HG03521 (cell line): ENCODE measurements around the gene LCE1D.

Source experiments
- ATAC-seq: cut with Tn5 transposase; IDR thresholded peaks from one replicate; pipeline ENCODE4 v1.9.1; 2021; ENCODE audit warnings: mild to moderate bottlenecking, moderate library complexity; ENCODE audit not compliant: unreplicated experiment

LCE1D gene, protein sequence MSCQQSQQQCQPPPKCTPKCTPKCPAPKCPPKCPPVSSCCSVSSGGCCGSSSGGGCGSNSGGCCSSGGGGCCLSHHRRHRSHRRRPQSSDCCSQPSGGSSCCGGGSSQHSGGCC

DNA sequence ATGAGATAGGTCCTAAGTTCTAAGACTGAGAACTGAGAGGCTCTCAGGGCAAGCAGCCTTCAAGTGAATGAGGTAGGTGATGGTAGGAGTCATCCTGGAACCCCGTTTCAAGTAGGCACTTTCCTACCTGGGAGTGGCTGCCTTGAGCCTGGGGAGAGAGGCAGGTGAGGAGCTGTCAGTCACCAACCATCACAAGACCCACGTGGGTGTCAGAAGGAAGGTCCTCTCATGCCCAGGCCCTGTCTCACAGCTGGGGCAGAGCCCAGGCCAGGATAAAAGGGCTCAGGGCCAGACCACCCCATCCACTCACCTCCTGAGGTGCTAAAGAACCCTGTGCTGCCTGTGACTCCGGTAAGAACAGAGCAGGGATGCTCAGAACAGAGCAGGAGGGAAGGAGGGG, at the start of gene LCE1D:
TSS of gene LCE1D (plus strand) at position 301 of the 400 bp plus-strand sequence. CDS start 1,074 bp downstream, outside the sequence.
- ATAC-seq: no peak

DNA sequence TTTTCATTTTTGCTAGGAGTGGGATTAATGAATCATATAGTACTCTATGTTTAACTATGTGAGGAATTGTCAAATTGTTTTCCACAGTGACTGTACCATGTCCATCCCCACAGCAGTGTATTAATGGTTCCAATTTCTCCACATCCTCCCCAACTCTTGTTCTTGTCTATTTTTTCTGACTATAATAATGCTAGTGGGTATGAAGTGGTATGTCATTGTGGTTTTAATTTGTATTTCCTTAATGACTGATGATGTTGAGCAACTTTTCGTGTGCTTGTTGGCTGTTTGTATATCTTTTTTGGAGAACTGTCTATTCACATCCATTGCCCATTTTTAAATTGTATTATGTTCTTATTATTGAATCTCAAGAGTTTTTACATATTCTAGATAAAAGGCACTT, 48.7 kb upstream of the LCE1D start:
- no peak for ATAC-seq

DNA sequence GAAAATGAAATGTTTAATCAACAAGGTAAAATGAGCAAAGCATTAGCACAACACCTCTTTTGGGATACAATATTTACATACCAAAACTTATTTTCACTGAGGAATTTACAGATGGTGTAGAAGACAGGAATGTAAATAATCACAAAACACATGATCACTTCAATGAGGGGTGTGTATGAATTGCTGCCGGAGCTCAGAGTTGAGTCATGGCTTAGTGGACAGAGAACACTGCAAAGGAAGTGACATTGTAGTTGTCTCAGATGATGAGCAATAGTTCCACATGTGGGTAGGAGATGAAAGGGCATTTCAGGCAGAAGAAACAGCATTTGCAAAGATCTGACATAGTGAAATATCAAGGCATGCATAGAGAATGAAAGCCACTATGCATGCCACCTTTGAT, 44.3 kb upstream of the LCE1D start:
- no peak for ATAC-seq

DNA sequence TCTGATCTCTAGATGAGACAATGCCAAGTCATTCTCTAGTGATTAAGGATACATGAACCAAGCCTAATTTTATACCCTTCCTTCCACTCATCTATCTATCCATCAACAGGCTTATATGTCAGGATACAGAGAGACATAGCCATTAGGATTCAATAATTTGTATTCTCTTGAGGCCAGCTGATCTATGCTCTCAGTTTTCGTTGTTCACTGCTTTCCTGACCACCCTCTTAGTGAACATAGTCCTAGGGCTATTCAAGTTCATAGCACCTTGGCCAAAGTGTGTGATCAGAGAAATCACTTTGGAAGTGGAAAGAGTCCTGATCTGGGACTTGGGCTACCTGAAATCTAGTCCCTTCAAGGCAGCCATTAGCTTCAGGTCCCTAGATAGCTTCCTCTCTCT, 42.9 kb upstream of the LCE1D start:
- ATAC-seq: no peak

DNA sequence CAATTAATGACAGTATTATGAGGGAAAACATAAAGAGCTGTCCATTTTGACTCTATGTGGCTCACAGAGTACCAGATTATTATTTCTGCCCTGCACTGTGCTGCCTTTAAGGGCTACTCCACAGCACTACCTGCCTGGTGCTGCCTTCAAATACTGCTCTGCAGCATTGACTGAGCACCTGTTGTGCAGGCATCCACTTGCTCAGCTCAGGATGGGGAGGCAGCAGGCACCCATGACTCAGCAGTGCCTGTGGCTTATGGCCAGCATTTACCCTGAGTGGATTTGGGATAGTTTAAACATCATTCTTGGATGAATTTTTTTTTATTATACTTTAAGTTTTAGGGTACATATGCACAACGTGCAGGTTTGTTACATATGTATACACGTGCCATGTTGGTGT, 39.6 kb upstream of the LCE1D start:
- no peak for ATAC-seq

DNA sequence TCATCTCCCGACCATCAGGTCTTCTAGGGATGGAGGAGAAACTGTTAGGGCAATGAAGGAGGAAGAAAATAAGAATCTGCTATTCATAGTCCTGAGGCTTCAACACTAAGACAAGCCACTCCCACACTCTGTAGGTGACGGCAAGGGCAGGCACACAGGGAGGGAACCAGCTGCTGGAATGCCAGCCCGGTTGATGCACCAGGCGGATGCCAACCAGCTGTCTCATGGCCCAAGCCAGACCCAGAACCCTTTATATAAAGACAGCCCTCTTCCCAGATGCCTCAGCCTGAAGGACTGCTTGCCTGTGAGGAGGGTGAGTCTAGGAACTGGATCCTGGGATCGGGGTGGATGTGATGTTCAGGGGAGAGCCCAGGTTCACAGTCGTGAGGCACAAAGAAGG, 38.8 kb upstream of the LCE1D start, which contains the start of gene KPRP:
TSS of gene KPRP (plus strand) at position 279 of the 400 bp plus-strand sequence. CDS start 1,564 bp downstream, outside the sequence.
- ATAC-seq: no peak

DNA sequence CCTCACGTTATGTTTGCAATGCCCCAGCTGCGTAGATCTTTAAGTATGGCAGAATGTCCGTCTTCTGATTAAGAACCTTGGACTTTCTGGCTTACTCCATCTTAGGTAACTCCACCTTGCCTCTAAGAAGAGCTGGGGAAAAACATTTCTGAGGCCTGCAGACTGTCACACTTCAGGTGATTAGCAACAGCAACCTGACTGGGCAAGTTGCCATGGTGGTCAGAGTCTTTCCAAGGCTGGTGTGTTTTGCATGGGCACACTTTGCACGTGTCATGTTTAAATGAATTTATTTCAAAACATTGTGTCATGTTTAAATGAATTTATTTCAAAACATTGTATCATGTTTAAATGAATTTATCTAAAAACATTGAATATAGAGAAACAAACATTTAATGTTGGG, 37.9 kb upstream of the LCE1D start:
- no peak for ATAC-seq

DNA sequence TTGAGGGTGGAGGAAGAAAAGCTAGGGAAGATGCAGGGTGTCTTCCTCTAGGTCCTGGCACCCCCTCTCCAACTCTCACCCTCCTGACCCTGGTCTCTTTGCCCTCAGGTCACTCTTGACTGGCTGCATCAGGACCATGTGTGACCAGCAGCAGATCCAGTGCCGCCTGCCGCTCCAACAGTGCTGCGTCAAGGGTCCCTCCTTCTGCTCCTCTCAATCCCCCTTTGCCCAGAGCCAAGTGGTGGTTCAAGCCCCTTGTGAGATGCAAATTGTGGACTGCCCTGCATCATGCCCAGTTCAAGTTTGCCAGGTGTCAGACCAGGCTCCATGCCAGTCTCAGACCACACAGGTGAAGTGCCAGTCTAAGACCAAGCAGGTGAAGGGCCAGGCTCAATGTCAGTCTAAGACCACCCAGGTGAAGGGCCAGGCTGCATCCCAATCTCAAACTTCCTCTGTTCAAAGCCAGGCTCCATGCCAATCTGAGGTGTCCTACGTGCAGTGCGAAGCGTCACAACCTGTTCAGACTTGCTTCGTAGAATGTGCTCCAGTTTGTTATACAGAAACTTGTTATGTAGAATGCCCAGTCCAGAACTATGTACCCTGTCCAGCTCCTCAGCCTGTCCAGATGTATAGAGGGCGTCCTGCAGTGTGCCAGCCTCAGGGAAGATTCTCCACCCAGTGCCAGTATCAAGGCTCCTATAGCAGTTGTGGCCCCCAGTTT, 36.9 kb upstream of the LCE1D start:
- no peak for ATAC-seq

DNA sequence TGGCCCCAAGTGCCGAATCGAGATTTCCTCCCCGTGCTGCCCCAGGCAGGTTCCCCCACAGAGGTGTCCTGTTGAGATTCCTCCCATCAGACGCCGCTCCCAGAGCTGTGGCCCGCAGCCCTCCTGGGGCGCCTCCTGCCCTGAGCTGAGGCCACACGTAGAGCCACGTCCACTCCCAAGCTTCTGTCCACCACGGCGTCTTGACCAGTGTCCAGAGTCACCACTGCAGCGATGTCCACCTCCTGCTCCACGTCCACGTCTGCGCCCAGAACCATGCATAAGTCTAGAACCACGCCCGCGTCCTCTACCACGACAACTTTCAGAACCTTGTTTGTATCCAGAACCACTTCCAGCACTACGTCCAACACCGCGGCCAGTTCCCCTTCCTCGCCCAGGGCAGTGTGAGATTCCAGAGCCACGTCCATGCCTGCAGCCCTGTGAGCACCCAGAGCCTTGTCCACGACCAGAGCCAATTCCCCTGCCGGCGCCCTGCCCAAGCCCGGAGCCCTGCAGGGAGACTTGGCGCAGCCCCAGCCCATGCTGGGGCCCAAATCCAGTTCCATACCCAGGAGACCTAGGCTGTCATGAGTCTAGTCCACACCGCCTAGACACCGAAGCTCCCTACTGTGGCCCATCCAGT, 35.9 kb upstream of the LCE1D start:
- no peak for ATAC-seq

DNA sequence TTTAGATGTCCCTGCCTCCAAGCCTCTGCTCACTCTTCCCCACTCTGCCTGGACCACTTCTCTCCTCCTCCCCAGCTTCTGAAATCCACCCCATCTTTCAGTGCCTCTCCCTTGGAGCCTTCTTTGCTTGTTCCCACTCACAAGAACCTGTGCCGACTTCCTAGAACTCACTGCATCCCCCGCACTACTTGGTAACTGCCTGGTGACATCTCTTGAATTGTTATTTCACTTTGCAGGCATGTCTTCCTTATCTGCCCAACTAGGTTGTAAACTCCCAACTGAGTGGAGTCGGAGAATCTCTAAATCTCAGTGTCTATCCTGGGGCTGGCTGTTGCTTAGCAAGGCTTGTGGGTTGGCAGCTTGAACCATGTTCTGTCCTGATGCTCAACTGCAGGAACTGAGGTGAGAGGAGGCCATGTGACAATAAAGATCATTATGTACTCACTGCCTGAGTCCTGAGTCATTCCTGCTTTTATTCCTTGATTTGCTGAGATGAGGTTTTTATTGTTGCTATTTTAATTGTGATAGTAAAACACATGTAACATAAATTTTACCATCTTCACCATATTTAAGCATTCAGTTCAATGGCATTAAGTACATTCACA, 34.8 kb upstream of the LCE1D start:
- no peak for ATAC-seq

DNA sequence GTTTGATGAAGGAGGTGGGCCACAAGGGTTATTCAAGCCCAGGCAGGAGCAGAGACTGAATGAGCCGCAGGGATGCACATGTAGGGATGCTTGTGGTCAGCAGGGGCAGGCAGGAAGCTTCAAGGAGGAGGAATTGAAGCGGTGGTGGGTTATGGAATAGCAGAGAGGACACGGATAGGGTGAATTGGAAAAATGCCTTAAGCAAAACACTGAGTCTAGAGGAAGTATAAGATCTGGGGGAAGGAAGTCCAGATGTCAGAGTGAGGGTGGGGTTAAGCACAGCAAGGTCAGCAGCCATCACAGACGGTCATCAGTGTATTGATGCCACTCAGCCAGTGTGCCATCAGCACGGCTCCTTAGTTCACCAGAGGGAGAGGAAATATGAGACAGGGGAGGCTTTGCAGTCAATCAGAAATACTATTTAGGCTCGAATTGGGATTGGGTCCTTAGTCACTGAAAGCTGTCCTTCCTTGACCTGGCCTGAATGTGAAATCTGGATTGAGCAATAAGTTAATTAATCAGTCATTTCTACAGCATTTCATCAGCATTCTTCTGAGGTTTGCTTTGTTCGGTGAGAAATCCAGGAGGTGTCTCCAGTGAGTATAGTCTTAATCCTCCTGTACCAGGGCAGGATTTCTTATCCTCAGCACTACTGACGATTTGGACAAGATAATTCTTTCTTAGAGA, 27.5 kb upstream of the LCE1D start:
- ATAC-seq: no peak

DNA sequence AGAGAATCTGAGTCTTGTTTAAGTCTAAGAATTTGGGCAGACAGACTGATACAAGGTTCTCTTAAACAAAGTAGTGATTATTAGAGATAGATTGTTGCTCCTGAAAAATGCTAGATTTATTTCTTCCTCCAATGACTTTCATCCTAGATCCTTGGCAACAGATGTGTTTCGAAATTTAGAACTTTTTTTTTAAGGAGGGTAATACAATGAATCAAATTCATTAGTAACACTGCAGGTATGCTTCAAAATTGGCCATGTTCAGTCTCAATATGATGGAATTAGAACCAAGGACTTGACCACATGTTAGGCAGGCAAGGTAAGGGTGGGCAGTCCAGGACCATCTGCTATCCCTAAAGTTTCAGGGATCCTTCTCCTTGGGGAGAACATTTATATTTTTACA, 26.1 kb upstream of the LCE1D start:
- no peak for ATAC-seq

DNA sequence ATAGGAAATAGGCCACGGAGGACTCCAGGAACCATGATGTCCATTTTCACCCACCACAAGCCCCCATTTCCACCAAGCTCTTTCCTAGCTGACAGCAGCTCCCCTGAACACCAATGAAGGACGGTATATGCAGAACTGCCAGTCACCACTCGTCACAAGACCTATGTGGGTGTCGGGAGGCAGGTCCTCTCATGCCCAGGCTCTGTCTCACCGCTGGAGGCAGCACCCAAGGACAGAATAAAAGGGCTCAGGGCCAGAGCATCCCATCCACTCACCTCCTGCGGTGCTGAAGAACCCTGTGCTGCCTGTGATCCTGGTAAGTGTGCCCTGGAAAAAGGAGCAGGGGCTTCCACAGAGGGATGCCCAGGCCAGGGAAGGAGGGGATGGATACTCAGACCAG, 21.6 kb upstream of the LCE1D start, which contains the start of gene LCE1F:
TSS of gene LCE1F (plus strand) at position 266 of the 400 bp plus-strand sequence. CDS start 1,232 bp downstream, outside the sequence.
- no peak for ATAC-seq

DNA sequence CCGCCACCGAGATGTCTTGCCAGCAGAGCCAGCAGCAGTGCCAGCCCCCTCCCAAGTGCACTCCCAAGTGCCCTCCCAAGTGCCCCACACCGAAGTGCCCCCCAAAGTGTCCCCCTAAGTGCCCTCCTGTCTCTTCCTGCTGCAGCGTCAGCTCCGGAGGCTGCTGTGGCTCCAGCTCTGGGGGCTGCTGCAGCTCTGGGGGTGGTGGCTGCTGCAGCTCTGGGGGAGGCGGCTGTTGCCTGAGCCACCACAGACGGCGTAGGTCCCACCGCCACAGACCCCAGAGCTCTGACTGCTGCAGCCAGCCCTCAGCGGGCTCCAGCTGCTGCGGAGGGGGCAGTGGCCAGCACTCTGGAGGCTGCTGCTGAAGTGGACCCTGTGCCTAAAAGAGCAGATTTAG, 20.2 kb upstream of the LCE1D start:
- no peak for ATAC-seq

DNA sequence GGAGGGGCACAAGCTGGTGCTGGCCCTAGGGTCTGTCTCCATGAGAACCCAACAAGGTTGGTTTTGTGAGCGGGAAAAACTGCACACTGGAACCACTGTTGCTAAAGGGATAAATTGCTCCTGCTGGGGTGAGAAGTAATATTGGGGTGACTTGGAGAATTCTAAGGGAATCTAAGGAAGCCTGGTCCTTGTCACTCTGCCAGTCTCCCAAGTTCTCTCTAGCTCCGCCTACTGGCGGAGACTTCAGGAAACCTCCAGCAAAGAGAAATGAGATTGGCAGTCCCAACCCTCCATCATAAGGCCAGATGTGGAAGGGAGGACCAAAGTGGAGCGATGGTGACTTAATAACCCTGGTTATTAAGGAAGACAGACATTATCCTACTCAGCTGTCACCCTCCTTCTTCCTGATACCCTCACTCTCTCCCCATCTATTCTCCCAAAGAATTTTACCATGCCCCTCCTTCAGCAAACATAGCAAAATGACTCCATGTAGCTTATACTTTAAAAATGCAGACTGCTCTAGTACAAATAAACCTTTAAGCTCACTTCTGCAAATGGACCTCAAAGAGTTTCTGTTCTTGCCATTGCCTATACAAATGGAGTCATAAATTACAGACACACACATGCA, 18.9 kb upstream of the LCE1D start:
- no peak for ATAC-seq

DNA sequence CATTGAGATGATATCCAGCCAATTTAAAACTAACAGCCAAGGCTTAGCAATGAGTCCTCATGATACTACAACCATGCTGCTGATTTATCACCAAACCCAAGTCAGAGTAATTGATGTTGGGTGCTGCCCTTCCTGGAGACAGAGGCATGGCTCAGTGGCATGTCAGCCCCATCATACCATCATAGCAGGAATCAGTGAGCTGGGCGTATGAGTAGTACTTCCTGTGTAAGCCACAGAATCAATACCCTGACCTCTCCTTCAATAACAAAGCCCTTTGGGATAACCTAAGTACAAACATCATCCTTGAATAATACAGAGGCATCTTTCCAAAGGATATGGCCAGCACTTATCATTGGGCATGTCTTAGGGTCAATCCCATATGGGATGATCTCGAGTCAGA, 13.4 kb upstream of the LCE1D start:
- no peak for ATAC-seq

DNA sequence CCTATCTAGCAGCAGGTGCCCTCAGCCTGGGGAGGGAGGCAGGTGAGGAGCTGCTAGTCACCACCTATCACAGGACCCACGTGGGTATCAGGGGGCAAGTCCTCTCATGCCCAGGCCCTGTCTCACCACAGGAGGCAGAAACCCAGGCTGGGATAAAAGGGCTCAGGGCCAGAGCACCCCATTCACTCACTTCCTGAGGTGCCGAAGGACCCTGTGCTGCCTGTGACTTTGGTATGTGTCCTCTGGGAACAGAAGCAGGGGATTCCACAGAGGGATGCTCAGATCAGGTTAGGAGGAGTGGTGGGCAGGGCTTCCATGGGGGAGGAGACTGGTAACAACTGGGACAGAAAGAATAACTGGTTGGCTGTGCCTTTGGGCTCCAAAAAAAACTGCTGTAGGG, 10.4 kb upstream of the LCE1D start, which contains the start of gene LCE1E:
TSS of gene LCE1E (plus strand) at position 181 of the 400 bp plus-strand sequence. CDS start 1,043 bp downstream, outside the sequence.
- no peak for ATAC-seq

DNA sequence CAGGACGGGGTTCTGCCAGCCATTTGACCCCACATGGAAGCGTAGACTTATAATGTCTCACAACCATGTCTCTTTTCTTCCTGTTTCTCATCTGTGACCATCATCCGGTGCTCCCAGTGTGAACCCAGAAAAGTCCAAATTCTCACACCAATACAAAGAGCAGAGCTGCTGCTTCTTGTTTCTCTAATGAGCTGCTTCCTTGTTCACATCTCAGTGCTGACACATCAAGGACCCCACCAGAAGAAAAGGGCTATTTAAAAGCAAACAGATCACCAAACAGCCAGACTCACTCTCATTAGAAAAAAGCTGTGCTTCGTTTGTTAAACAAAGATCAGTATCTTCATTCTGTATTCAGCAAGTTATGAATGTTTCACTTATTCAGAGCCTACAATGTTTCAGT, 835 bp upstream of the LCE1D start:
- no peak for ATAC-seq

DNA sequence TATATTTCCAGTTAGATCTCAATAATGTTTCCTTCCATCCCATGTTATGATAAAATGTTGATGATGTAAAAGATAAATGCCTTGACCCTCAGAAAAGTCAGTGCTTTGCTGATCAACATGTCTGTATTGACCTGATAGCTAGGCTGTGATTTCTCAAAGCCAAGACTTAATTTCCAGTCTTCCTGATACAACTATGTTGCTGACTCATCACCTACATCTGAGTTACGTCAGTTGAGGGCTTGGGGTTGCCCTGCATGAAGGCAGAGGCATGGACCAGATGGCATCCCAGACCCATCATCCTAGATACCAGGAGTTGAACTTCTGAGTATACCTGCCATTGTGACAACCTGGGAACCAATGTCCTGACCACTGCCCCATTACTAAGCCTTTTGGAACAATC, 4.8 kb downstream of the LCE1D start:
- ATAC-seq: no peak

DNA sequence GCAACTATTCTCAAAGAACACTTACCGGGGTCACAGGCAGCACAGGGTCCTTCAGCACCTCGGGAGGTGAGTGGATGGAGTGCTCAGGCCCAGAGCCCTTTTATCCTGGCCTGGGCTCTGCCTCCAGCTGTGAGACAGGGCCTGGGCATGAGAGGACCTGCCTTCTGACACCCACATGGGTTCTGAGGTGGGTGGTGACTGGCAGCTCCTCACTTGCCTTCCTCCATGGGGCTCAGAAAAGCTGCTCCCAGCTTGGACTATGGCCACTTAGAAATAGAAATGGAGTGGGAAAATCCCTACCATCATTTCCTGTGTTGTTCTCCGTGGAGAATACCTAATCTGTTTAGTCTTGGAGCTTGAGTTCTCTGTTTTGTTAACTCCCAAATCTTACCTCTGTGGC, 10.1 kb downstream of the LCE1D start, which contains the start of gene LCE1C:
TSS of gene LCE1C (minus strand) at position 76 of the 400 bp plus-strand sequence. CDS start 1,173 bp downstream, outside the sequence.
- no peak for ATAC-seq
